Measurements from ENCODE around the gene PDE2A.

GRCh38 chr11:72602250-72602904 lies 71.8 kb downstream of the PDE2A start:
- TF ChIP-seq POLR2A (IDR thresholded peaks at IDR 0.05): no peak
- TF ChIP-seq, protein P1, sequence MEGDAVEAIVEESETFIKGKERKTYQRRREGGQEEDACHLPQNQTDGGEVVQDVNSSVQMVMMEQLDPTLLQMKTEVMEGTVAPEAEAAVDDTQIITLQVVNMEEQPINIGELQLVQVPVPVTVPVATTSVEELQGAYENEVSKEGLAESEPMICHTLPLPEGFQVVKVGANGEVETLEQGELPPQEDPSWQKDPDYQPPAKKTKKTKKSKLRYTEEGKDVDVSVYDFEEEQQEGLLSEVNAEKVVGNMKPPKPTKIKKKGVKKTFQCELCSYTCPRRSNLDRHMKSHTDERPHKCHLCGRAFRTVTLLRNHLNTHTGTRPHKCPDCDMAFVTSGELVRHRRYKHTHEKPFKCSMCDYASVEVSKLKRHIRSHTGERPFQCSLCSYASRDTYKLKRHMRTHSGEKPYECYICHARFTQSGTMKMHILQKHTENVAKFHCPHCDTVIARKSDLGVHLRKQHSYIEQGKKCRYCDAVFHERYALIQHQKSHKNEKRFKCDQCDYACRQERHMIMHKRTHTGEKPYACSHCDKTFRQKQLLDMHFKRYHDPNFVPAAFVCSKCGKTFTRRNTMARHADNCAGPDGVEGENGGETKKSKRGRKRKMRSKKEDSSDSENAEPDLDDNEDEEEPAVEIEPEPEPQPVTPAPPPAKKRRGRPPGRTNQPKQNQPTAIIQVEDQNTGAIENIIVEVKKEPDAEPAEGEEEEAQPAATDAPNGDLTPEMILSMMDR (IDR thresholded peaks at IDR 0.05): no peak

All from lower leg skin (tissue), 3 donors.